ENCODE measurements around the gene COPS6.
A peak's percentile ranks its signal among the peaks of the same experiment; 100 is the strongest.
"Not testable (repeated sequence)": the region's sequence is repeated elsewhere in the genome, so short reads cannot be mapped to it uniquely, and the experiment has no call there.

COPS6 gene

GRCh38 chr7:100127866-100128636, 39.3 kb downstream of the COPS6 start:
- DNase-seq (ENCODE audit: low read depth in 2 of 2), result peak in 1 of 2 donors; percentile 22

- no peak for DNase-seq (ENCODE audit: low read depth in 2 of 2)
Observed at GRCh38 chr7:100128637-100128963, 39.8 kb downstream of the COPS6 start.

- not testable (repeated sequence) for DNase-seq (ENCODE audit: low read depth in 2 of 2)
Observed at GRCh38 chr7:100130220-100130607, 41.4 kb downstream of the COPS6 start.

- DNase-seq (ENCODE audit: low read depth in 2 of 2), result peak; percentile 79 to 87
Observed at GRCh38 chr7:100130608-100131453, 42.1 kb downstream of the COPS6 start.

- no peak for DNase-seq (ENCODE audit: low read depth in 2 of 2)
Observed at GRCh38 chr7:100132126-100132525, 43.4 kb downstream of the COPS6 start.

- DNase-seq (ENCODE audit: low read depth in 2 of 2), result peak; percentile 46 to 48
Observed at GRCh38 chr7:100132697-100133151, 44.0 kb downstream of the COPS6 start.

GRCh38 chr7:100137851-100138760, 49.3 kb downstream of the COPS6 start:
- no peak for DNase-seq (ENCODE audit: low read depth in 2 of 2)

- no peak for DNase-seq (ENCODE audit: low read depth in 2 of 2)
Observed at GRCh38 chr7:100141555-100141949, 52.8 kb downstream of the COPS6 start.
